ENCODE measurements around the gene TGFA. TPM values are rescaled to one million over a fixed set of nuclear protein-coding genes. Genes with fewer than 3 reads are reported as not detected.

TGFA gene
- total RNA-seq, 3 donors from 2014 or later (not counting 1 experiment from before 2014, with no cell fraction given): 5.0 to 13.3 (median 8.6) TPM

GRCh38 chr2:70516596-70516995, 37.0 kb downstream of the TGFA start:
- Mint-ChIP-seq H3K4me3 (no peak overlapping the region), H3K4me1 (peaks cover 28 to 31% of the 10 kb centered on the region in 2 donors), H3K27ac (peak overlapping the region in 1 of 2 donors; percentile 53), H3K9me3 (no peaks in the 10 kb centered on the region), H3K36me3 (no peaks in the 10 kb centered on the region), H3K27me3 (ENCODE audit: low read depth in 2 of 2) (peaks cover 0 to 2% of the 10 kb centered on the region in 2 donors)
- no peak for DNase-seq
- Histone ChIP-seq H3K9me3 (ENCODE audit: control insufficient read depth, insufficient read depth, low read length) (no peaks in the 10 kb centered on the region), H3K27ac (ENCODE audit: low read length) (no peak overlapping the region), H3K36me3 (ENCODE audit: control insufficient read depth, insufficient read depth, low read length) (no peaks in the 10 kb centered on the region), H3K27me3 (ENCODE audit: control insufficient read depth, insufficient read depth, low read length) (no peaks in the 10 kb centered on the region), H3K4me1 (ENCODE audit: control insufficient read depth, insufficient read depth, low read length) (peaks cover 19% of the 10 kb centered on the region), H3K4me3 (ENCODE audit: low read length) (no peak overlapping the region)
- TF ChIP-seq CTCF (IDR thresholded peaks at IDR 0.05): no peak
- ATAC-seq: peak in 2 of 3 donors; percentile 55 to 77
- intact Hi-C loops (cut with micrococcal nuclease): no loop called here
- WGBS (ENCODE audit: insufficient coverage): 71% methylated on average over 5 of the region's 5 CpGs

GRCh38 chr2:70515938-70516337, 37.7 kb downstream of the TGFA start:
- Histone ChIP-seq H3K9me3 (ENCODE audit: control insufficient read depth, insufficient read depth, low read length) (no peaks in the 10 kb centered on the region), H3K27ac (ENCODE audit: low read length) (no peak overlapping the region), H3K4me3 (ENCODE audit: low read length) (no peak overlapping the region), H3K27me3 (ENCODE audit: control insufficient read depth, insufficient read depth, low read length) (no peaks in the 10 kb centered on the region), H3K36me3 (ENCODE audit: control insufficient read depth, insufficient read depth, low read length) (no peaks in the 10 kb centered on the region), H3K4me1 (ENCODE audit: control insufficient read depth, insufficient read depth, low read length) (peaks cover 19% of the 10 kb centered on the region)
- Mint-ChIP-seq H3K27me3 (ENCODE audit: low read depth in 2 of 2) (peaks cover 0 to 2% of the 10 kb centered on the region in 2 donors), H3K9me3 (no peaks in the 10 kb centered on the region), H3K4me1 (peaks cover 25 to 38% of the 10 kb centered on the region in 2 donors), H3K4me3 (no peak overlapping the region), H3K36me3 (no peaks in the 10 kb centered on the region), H3K27ac (peak overlapping the region; percentile 36 to 53)
- DNase-seq: no peak
- intact Hi-C loops (cut with micrococcal nuclease): no loop called here
- no peak for TF ChIP-seq CTCF (IDR thresholded peaks at IDR 0.05)
- peak; percentile 12 to 55 (median 33) for ATAC-seq
- 23% methylated on average over 4 of the region's 4 CpGs for WGBS (ENCODE audit: insufficient coverage)

- Mint-ChIP-seq H3K4me1 (peaks cover 34 to 50% of the 10 kb centered on the region in 2 donors), H3K27ac (no peak overlapping the region), H3K36me3 (no peaks in the 10 kb centered on the region), H3K9me3 (no peaks in the 10 kb centered on the region), H3K27me3 (ENCODE audit: low read depth in 2 of 2) (no peaks in the 10 kb centered on the region), H3K4me3 (no peak overlapping the region)
- H3K27ac ChIP-seq (ENCODE audit: low read length): no peak overlapping the region
- intact Hi-C loops (cut with micrococcal nuclease): no loop called here
- no peak overlapping the region for H3K4me3 ChIP-seq (ENCODE audit: low read length)
- no peak for TF ChIP-seq CTCF (IDR thresholded peaks at IDR 0.05)
- H3K36me3 ChIP-seq (ENCODE audit: control insufficient read depth, insufficient read depth, low read length): no peaks in the 10 kb centered on the region
- no peaks in the 10 kb centered on the region for H3K27me3 ChIP-seq (ENCODE audit: control insufficient read depth, insufficient read depth, low read length)
- 94% methylated on average over 14 of the region's 15 CpGs for WGBS (ENCODE audit: insufficient coverage)
- peaks cover 30% of the 10 kb centered on the region for H3K4me1 ChIP-seq (ENCODE audit: control insufficient read depth, insufficient read depth, low read length)
- DNase-seq: no peak
- H3K9me3 ChIP-seq (ENCODE audit: control insufficient read depth, insufficient read depth, low read length): no peaks in the 10 kb centered on the region
- ATAC-seq: no peak
Measured at GRCh38 chr2:70514612-70515055, 39.0 kb downstream of the TGFA start.

- Mint-ChIP-seq H3K27ac (no peak overlapping the region), H3K9me3 (no peaks in the 10 kb centered on the region), H3K27me3 (ENCODE audit: low read depth in 2 of 2) (no peaks in the 10 kb centered on the region), H3K4me3 (no peak overlapping the region), H3K36me3 (no peaks in the 10 kb centered on the region), H3K4me1 (peaks cover 34 to 58% of the 10 kb centered on the region in 2 donors)
- WGBS (ENCODE audit: insufficient coverage): 89% methylated on average over 4 of the region's 4 CpGs
- H3K27me3 ChIP-seq (ENCODE audit: control insufficient read depth, insufficient read depth, low read length): no peaks in the 10 kb centered on the region
- no peak overlapping the region for H3K4me3 ChIP-seq (ENCODE audit: low read length)
- no peak for DNase-seq
- H3K9me3 ChIP-seq (ENCODE audit: control insufficient read depth, insufficient read depth, low read length): no peaks in the 10 kb centered on the region
- intact Hi-C loops (cut with micrococcal nuclease): no loop called here
- no peaks in the 10 kb centered on the region for H3K36me3 ChIP-seq (ENCODE audit: control insufficient read depth, insufficient read depth, low read length)
- peaks cover 34% of the 10 kb centered on the region for H3K4me1 ChIP-seq (ENCODE audit: control insufficient read depth, insufficient read depth, low read length)
- no peak for ATAC-seq
- TF ChIP-seq CTCF (IDR thresholded peaks at IDR 0.05): no peak
- H3K27ac ChIP-seq (ENCODE audit: low read length): no peak overlapping the region
Measured at GRCh38 chr2:70513738-70514137, 39.9 kb downstream of the TGFA start.

Data from natural killer cell (primary cell).